MCF 10A (cell line): Measurements from ENCODE around the gene TCF15. TPM values are rescaled to one million over a fixed set of nuclear protein-coding genes. Genes with fewer than 3 reads are reported as not detected.

Experiments used
- BruUV-seq: library from RNA; stranded (reverse); fragments of 400-500 nt; replicated peaks from 2 replicates; lab custom pipeline; 2021; lab: Mats Ljungman, UMichigan
- CTCF ChIA-PET: fragments of 300-600 bp; sonication (Branson Sonifier 250); formaldehyde crosslinking; extraction: SDS; loops from one replicate; lab custom pipeline; 2021; ENCODE audit warnings: antibody characterized with exemption, inconsistent platforms; lab: Yijun Ruan, JAX
- POLR2A ChIA-PET: fragments of 300-600, 350-650 bp; sonication (Branson Sonifier 250); formaldehyde crosslinking; extraction: SDS; loops from one replicate; lab custom pipeline; 2020; ENCODE audit warnings: antibody characterized with exemption, inconsistent platforms; lab: Yijun Ruan, JAX
- DNase-seq: peaks from one replicate; pipeline ENCODE4 v3.0.0-alpha.2; 2018; ENCODE audit not compliant: unreplicated experiment
- H3K27ac Mint-ChIP-seq: one replicate; pipeline ENCODE4 v1.8.0; 2022; ENCODE audit warnings: mild to moderate bottlenecking, low read depth, mixed read lengths; ENCODE audit not compliant: unreplicated experiment
- H3K27me3 Mint-ChIP-seq: one replicate; pipeline ENCODE4 v1.8.0; 2022; ENCODE audit warnings: mixed read lengths; ENCODE audit not compliant: insufficient read depth, unreplicated experiment
- H3K36me3 Mint-ChIP-seq: one replicate; pipeline ENCODE4 v1.8.0; 2022; ENCODE audit warnings: mild to moderate bottlenecking, moderate library complexity, mixed read lengths; ENCODE audit not compliant: insufficient read depth, unreplicated experiment
- H3K4me1 Mint-ChIP-seq: one replicate; pipeline ENCODE4 v1.8.0; 2022; ENCODE audit warnings: mixed read lengths; ENCODE audit not compliant: insufficient read depth, unreplicated experiment
- H3K4me3 Mint-ChIP-seq: one replicate; pipeline ENCODE4 v1.8.0; 2022; ENCODE audit warnings: mild to moderate bottlenecking, moderate library complexity, mixed read lengths; ENCODE audit not compliant: unreplicated experiment
- H3K9me3 Mint-ChIP-seq: one replicate; pipeline ENCODE4 v1.8.0; 2022; ENCODE audit warnings: mixed read lengths; ENCODE audit not compliant: unreplicated experiment
- CTCF ChIP-seq: fragments of 200-600 bp; IDR thresholded peaks from one replicate; pipeline ENCODE4 v1.8.0; 2022; ENCODE audit warnings: antibody characterized with exemption, mild to moderate bottlenecking; ENCODE audit not compliant: unreplicated experiment
- intact Hi-C: fragments of 100-400 bp; cut with micrococcal nuclease; formaldehyde crosslinking; loops from 2 replicates; pipeline ENCODE4 v1.14.1; 2022
- total RNA-seq: library from RNA; stranded (reverse); gene quantifications from 2 replicates; pipeline ENCODE4 v1.2.3, GENCODE V29; 2022

Gene TCF15
- total RNA-seq, 1 experiment from 2014 or later, result not detected

- CTCF ChIA-PET, result interaction anchor here (0.7 to 2.3 kb wide), 10 partner anchors 11 to 379 kb away, joined by 3 to 6 read pairs (median 4); no protein-coding TSS in a partner anchor
- peak; percentile 28 for DNase-seq
- H3K9me3 Mint-ChIP-seq, result no peaks in the 10 kb centered on the region
- H3K4me3 Mint-ChIP-seq, result no peak overlapping the region
- no peak overlapping the region for H3K27ac Mint-ChIP-seq
- no TSS peak for BruUV-seq
- H3K4me1 Mint-ChIP-seq, result peaks cover 5% of the 10 kb centered on the region
- peaks cover 31% of the 10 kb centered on the region for H3K27me3 Mint-ChIP-seq
- no peak for TF ChIP-seq CTCF
- H3K36me3 Mint-ChIP-seq, result no peaks in the 10 kb centered on the region
- POLR2A ChIA-PET, result interaction anchor here (0.8 kb wide), 1 partner anchor 33 kb away, joined by 4 read pairs; the partner anchor contains the start of gene CSNK2A1
- intact Hi-C loops, result no loop called here
Measured at GRCh38 chr20:577167-577791, 32.8 kb downstream of the TCF15 start.

GRCh38 chr20:576156-576555 lies 34.0 kb downstream of the TCF15 start:
- peaks cover 12% of the 10 kb centered on the region for H3K4me1 Mint-ChIP-seq
- ChIA-PET CTCF (interaction anchor here (0.6 to 2.3 kb wide), 6 partner anchors 12 to 36 kb away, joined by 3 to 7 read pairs (median 4); no protein-coding TSS in a partner anchor), POLR2A (interaction anchor here (1.0 kb wide), 1 partner anchor 25 kb away, joined by 3 read pairs; no protein-coding TSS in a partner anchor)
- H3K27ac Mint-ChIP-seq, result no peak overlapping the region
- no peak for TF ChIP-seq CTCF
- intact Hi-C loops, result no loop called here
- H3K4me3 Mint-ChIP-seq, result no peak overlapping the region
- BruUV-seq, result no TSS peak
- H3K27me3 Mint-ChIP-seq, result peaks cover 41% of the 10 kb centered on the region
- DNase-seq, result no peak
- H3K9me3 Mint-ChIP-seq, result no peaks in the 10 kb centered on the region
- no peaks in the 10 kb centered on the region for H3K36me3 Mint-ChIP-seq

GRCh38 chr20:575230-575629 lies 34.9 kb downstream of the TCF15 start:
- Mint-ChIP-seq H3K4me3 (no peak overlapping the region), H3K27ac (no peak overlapping the region), H3K9me3 (no peaks in the 10 kb centered on the region), H3K4me1 (peaks cover 12% of the 10 kb centered on the region), H3K27me3 (peaks cover 41% of the 10 kb centered on the region), H3K36me3 (no peaks in the 10 kb centered on the region)
- intact Hi-C loops, result no loop called here
- BruUV-seq, result no TSS peak
- no peak for TF ChIP-seq CTCF
- POLR2A ChIA-PET, result interaction anchor here (0.6 to 1.0 kb wide), 2 partner anchors 14 to 24 kb away, joined by 3 to 4 read pairs; no protein-coding TSS in a partner anchor
- CTCF ChIA-PET, result interaction anchor here (0.5 to 5.2 kb wide), 6 partner anchors 13 to 532 kb away, joined by 3 to 37 read pairs (median 4); no protein-coding TSS in a partner anchor
- no peak for DNase-seq

- Mint-ChIP-seq H3K4me1 (peaks cover 12% of the 10 kb centered on the region), H3K9me3 (no peaks in the 10 kb centered on the region), H3K4me3 (no peak overlapping the region), H3K27me3 (peaks cover 41% of the 10 kb centered on the region), H3K27ac (no peak overlapping the region), H3K36me3 (no peaks in the 10 kb centered on the region)
- TF ChIP-seq CTCF, result no peak
- BruUV-seq, result no TSS peak
- CTCF ChIA-PET, result interaction anchor here (0.6 to 5.2 kb wide), 2 partner anchors 13 to 185 kb away, joined by 3 to 37 read pairs; no protein-coding TSS in a partner anchor
- intact Hi-C loops, result no loop called here
- DNase-seq, result no peak
- POLR2A ChIA-PET, result no interaction called here
Measured at GRCh38 chr20:574297-574942, 35.7 kb downstream of the TCF15 start.
